PC-3 (cell line): ENCODE measurements around the gene LGALS9. TPM values are rescaled to one million over a fixed set of nuclear protein-coding genes. Genes with fewer than 3 reads are reported as not detected.

Source experiments
- ATAC-seq: fragments of 200-7000 bp; cut with Tn5 transposase; 2 replicates; pipeline ENCODE4 v1.9.1; 2020; ENCODE audit warnings: mild to moderate bottlenecking, moderate library complexity
- BruUV-seq: library from RNA; stranded (reverse); fragments of 400-500 nt; replicated peaks from 2 replicates; lab custom pipeline; 2021; lab: Mats Ljungman, UMichigan
- CTCF ChIA-PET: fragments of 300-600 bp; sonication (Branson Sonifier 250); formaldehyde crosslinking; loops from one replicate; lab custom pipeline; 2022; ENCODE audit warnings: antibody characterized with exemption; lab: Charles Lee
- POLR2A ChIA-PET: fragments of 300-600 bp; sonication (Branson Sonifier 250); formaldehyde crosslinking; loops from one replicate; lab custom pipeline; 2022; ENCODE audit warnings: antibody characterized with exemption; ENCODE audit not compliant: unreplicated experiment; lab: Charles Lee
- DNase-seq: peaks from one replicate; pipeline ENCODE4 v3.0.0-alpha.2; 2015
- H2AFZ ChIP-seq: fragments of 300-600 bp; sonication (generic); 2 replicates; pipeline ENCODE4 v1.6.0; 2016; ENCODE audit warnings: antibody characterized with exemption, low read length
- H3F3A ChIP-seq: fragments of 300-600 bp; sonication (generic); one replicate; pipeline ENCODE4 v1.6.0; 2017; ENCODE audit warnings: antibody characterized with exemption, low read length, control low read depth, mild to moderate bottlenecking; ENCODE audit not compliant: unreplicated experiment
- H3K27ac ChIP-seq: fragments of 300-600 bp; sonication (generic); 2 replicates; pipeline ENCODE4 v1.5.1; 2016; ENCODE audit warnings: mild to moderate bottlenecking, low read length
- H3K27me3 ChIP-seq: fragments of 300-600 bp; sonication (generic); 2 replicates; pipeline ENCODE4 v1.6.1; 2016; ENCODE audit warnings: low read length, mixed read lengths
- H3K36me3 ChIP-seq: fragments of 300-600 bp; sonication (generic); 2 replicates; pipeline ENCODE4 v1.6.1; 2016; ENCODE audit warnings: low read depth, mixed run types, low read length, mixed read lengths
- H3K4me1 ChIP-seq: fragments of 300-600 bp; sonication (generic); 2 replicates; pipeline ENCODE4 v1.5.1; 2016; ENCODE audit warnings: low read length; ENCODE audit not compliant: insufficient read depth
- H3K4me2 ChIP-seq: fragments of 300-600 bp; sonication (generic); 2 replicates; pipeline ENCODE4 v1.6.0; 2016; ENCODE audit warnings: low read length
- H3K4me3 ChIP-seq: fragments of 300-600 bp; sonication (generic); 2 replicates; pipeline ENCODE4 v1.5.1; 2016; ENCODE audit warnings: mild to moderate bottlenecking, low read length, mixed read lengths
- H3K79me2 ChIP-seq: fragments of 300-600 bp; sonication (generic); 2 replicates; pipeline ENCODE4 v1.6.1; 2017; ENCODE audit warnings: low read length, mixed read lengths
- H3K9ac ChIP-seq: fragments of 300-600 bp; sonication (generic); 2 replicates; pipeline ENCODE4 v1.6.0; 2016; ENCODE audit warnings: mild to moderate bottlenecking, low read length
- H3K9me2 ChIP-seq: fragments of 300-600 bp; sonication (generic); replicated peaks from 2 replicates; pipeline ENCODE4 v1.6.1; 2016; ENCODE audit warnings: mixed run types, low read length, mixed read lengths
- H3K9me3 ChIP-seq: fragments of 300-600 bp; sonication (generic); 2 replicates; pipeline ENCODE4 v1.6.1; 2016; ENCODE audit warnings: low read length, mixed read lengths
- H4K20me1 ChIP-seq: fragments of 300-600 bp; sonication (generic); 2 replicates; pipeline ENCODE4 v1.6.1; 2016; ENCODE audit warnings: low read length, mixed read lengths
- CTCF ChIP-seq: fragments of 300-600 bp; sonication (generic); conservative IDR thresholded peaks from 2 replicates; pipeline ENCODE4 v1.5.1; 2017; ENCODE audit warnings: antibody characterized with exemption, low read depth, mild to moderate bottlenecking, low read length
- EZH2 ChIP-seq: fragments of 300-600 bp; sonication (generic); IDR thresholded peaks from one replicate; pipeline ENCODE4 v1.6.1; 2017; ENCODE audit warnings: antibody characterized with exemption, mild to moderate bottlenecking, low read length; ENCODE audit not compliant: unreplicated experiment
- EZH2phosphoT487 ChIP-seq: fragments of 300-600 bp; sonication (generic); IDR thresholded peaks from 2 replicates; pipeline ENCODE4 v1.6.1; 2018; ENCODE audit warnings: mild to moderate bottlenecking, antibody characterized with exemption, low read length, borderline replicate concordance
- intact Hi-C: fragments of 100-400 bp; cut with micrococcal nuclease; formaldehyde crosslinking; loops from 2 replicates; pipeline ENCODE4 v1.9.0; 2023
- total RNA-seq: library from RNA; depleted of rRNA; stranded (reverse); fragments of >200 nt; gene quantifications from 2 replicates; pipeline ENCODE4 v1.2.3, GENCODE V29; 2014

LGALS9 gene
- total RNA-seq, 1 experiment from 2014 or later, result 1.1 TPM

GRCh38 chr17:27596566-27597187, 34.3 kb upstream of the LGALS9 start:
- Histone ChIP-seq H3K9me3 (no peaks in the 10 kb centered on the region), H3K4me3 (no peak overlapping the region), H3K36me3 (no peaks in the 10 kb centered on the region), H3K79me2 (no peaks in the 10 kb centered on the region), H3K4me2 (no peak overlapping the region), H3K9ac (no peak overlapping the region), H3K27me3 (no peaks in the 10 kb centered on the region), H2AFZ (no peak overlapping the region), H4K20me1 (0 out of 2 replicates have a peak, but pooled peaks cover 4% of the 10 kb centered on the region), H3K4me1 (peaks cover 13% of the 10 kb centered on the region), H3K27ac (no peak overlapping the region), H3K9me2 (no peaks in the 10 kb centered on the region), H3F3A (peaks cover 4% of the 10 kb centered on the region)
- DNase-seq, result no peak
- ATAC-seq, result no peak
- no TSS peak for BruUV-seq
- intact Hi-C loops, result no loop called here
- ChIA-PET CTCF (no interaction called here), POLR2A (no interaction called here)
- TF ChIP-seq CTCF (no peak), EZH2phosphoT487 (no peak), EZH2 (no peak)

DNA sequence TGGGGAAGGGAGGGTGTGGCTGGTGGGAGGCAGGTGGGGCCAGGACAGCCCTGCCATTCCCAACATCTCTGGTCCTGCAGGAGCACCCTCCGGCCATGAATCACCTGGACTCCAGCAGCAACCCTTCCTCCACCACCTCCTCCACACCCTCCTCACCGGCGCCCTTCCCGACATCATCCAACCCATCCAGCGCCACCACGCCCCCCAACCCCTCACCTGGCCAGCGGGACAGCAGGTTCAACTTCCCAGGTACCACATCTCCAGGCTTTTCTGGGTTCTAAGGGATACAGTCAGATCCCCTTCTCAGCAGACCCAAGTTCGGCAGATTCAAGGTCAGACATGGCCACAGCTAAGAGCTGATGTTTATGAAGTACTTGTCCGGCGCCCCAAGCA, 33.8 kb upstream of the LGALS9 start:
- Histone ChIP-seq H3K27me3 (no peaks in the 10 kb centered on the region), H3K9me2 (no peaks in the 10 kb centered on the region), H3K4me2 (no peak overlapping the region), H3F3A (peaks cover 4% of the 10 kb centered on the region), H3K9ac (no peak overlapping the region), H3K36me3 (no peaks in the 10 kb centered on the region), H3K79me2 (no peaks in the 10 kb centered on the region), H3K9me3 (no peaks in the 10 kb centered on the region), H3K4me3 (no peak overlapping the region), H2AFZ (no peak overlapping the region), H4K20me1 (0 out of 2 replicates have a peak, but pooled peaks cover 4% of the 10 kb centered on the region), H3K4me1 (peaks cover 13% of the 10 kb centered on the region), H3K27ac (no peak overlapping the region)
- BruUV-seq, result no TSS peak
- DNase-seq (no peak), ATAC-seq (no peak)
- intact Hi-C loops, result no loop called here
- POLR2A ChIA-PET, result no interaction called here
- CTCF ChIA-PET, result no interaction called here
- TF ChIP-seq CTCF, result no peak
- TF ChIP-seq EZH2phosphoT487, result no peak
- no peak for TF ChIP-seq EZH2

- H3F3A ChIP-seq, result peaks cover 4% of the 10 kb centered on the region
- DNase-seq (no peak), ATAC-seq (no peak)
- H3K27me3 ChIP-seq, result no peaks in the 10 kb centered on the region
- no peak overlapping the region for H3K9ac ChIP-seq
- H3K4me2 ChIP-seq, result no peak overlapping the region
- no peaks in the 10 kb centered on the region for H3K79me2 ChIP-seq
- no peaks in the 10 kb centered on the region for H3K9me3 ChIP-seq
- BruUV-seq, result no TSS peak
- no peaks in the 10 kb centered on the region for H3K9me2 ChIP-seq
- ChIA-PET CTCF (no interaction called here), POLR2A (no interaction called here)
- H3K4me3 ChIP-seq, result no peak overlapping the region
- peaks cover 13% of the 10 kb centered on the region for H3K4me1 ChIP-seq
- H3K36me3 ChIP-seq, result no peaks in the 10 kb centered on the region
- TF ChIP-seq EZH2, result no peak
- H2AFZ ChIP-seq, result no peak overlapping the region
- H4K20me1 ChIP-seq, result 0 out of 2 replicates have a peak, but pooled peaks cover 4% of the 10 kb centered on the region
- intact Hi-C loops, result no loop called here
- H3K27ac ChIP-seq, result no peak overlapping the region
Measured at GRCh38 chr17:27597783-27598320, 33.1 kb upstream of the LGALS9 start.
